Thoracic aorta (tissue), 2 donors: ENCODE measurements around the gene MYO1D. TPM values are rescaled to one million over a fixed set of nuclear protein-coding genes. Genes with fewer than 3 reads are reported as not detected.
A peak's percentile ranks its signal among the peaks of the same experiment; 100 is the strongest.

Experiments
- ATAC-seq: fragments of 150-250 bp; one replicate; pipeline ENCODE4 v1.8.0; 2017; ENCODE audit warnings: low read depth; ENCODE audit not compliant: insufficient number of reproducible peaks, low FRiP score
- DNase-seq: peaks from one replicate; pipeline ENCODE4 v3.0.0-alpha.2; 2020; ENCODE audit warnings: low spot score
- H3K27ac ChIP-seq, 2 donors: fragments of 200-600 bp; sonication (generic); 1 replicate in 1 of 2; 2 replicates in 1 of 2; pipeline ENCODE4 v1.5.1; 2016; ENCODE audit warnings: mild to moderate bottlenecking in 2 of 2, moderate library complexity in 2 of 2
- H3K27me3 ChIP-seq: fragments of 200-600 bp; sonication (generic); replicated peaks from 2 replicates; pipeline ENCODE4 v1.6.0; 2016; ENCODE audit warnings: mild to moderate bottlenecking; ENCODE audit not compliant: insufficient read depth
- H3K36me3 ChIP-seq: fragments of 200-600 bp; sonication (generic); one replicate; pipeline ENCODE4 v1.5.1; 2016
- H3K4me1 ChIP-seq, 2 donors: fragments of 200-600 bp; sonication (generic); 1 replicate in 1 of 2; 2 replicates in 1 of 2; pipeline versions ENCODE4 v1.5.1 to v1.6.0; 2016; ENCODE audit warnings: low read depth in 2 of 2, mild to moderate bottlenecking in 1 of 2; ENCODE audit not compliant: control insufficient read depth in 1 of 2
- H3K4me3 ChIP-seq: fragments of 200-600 bp; sonication (generic); 2 replicates; pipeline ENCODE4 v1.5.1; 2016; ENCODE audit warnings: mild to moderate bottlenecking
- H3K9me3 ChIP-seq: fragments of 200-600 bp; sonication (generic); 2 replicates; pipeline ENCODE4 v1.5.1; 2016
- total RNA-seq, 2 donors: library from RNA; depleted of rRNA; stranded (reverse); fragments of >200 nt; gene quantifications; one replicate each; pipeline versions ENCODE4 v1.1.0 to v1.2.3, GENCODE V29; 2016
- TF ChIP-seq, protein P1 (sequence below): fragments of 200-600 bp; sonication (generic); IDR thresholded peaks from one replicate; pipeline ENCODE4 v1.5.1; 2019; ENCODE audit warnings: antibody characterized with exemption

The MYO1D gene
- total RNA-seq, 2 donors from 2014 or later: 257 to 370 TPM

DNA sequence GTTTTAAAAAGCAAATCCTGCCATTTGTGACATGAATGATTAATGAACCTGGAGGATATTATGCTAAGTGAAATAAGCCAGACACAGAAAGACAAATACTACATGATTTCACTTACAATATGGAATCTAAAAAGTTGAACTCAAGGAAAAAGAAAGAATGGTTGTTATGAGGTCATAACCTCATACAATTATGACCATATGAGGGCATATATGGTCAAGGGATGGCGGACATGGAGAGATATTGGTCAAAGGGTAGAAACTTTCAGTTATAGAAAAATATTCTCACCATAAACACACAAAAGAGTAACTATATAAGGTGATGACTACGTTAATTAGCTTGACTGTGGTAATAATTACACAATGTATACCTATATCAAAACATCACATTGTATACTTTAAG lies 56.5 kb downstream of the MYO1D start:
- no peaks in the 10 kb centered on the region for H3K9me3 ChIP-seq
- H3K4me3 ChIP-seq: no peak overlapping the region
- H3K27ac ChIP-seq: peak overlapping the region; percentile 31 to 87
- ATAC-seq (no peak), DNase-seq (no peak)
- no peaks in the 10 kb centered on the region for H3K36me3 ChIP-seq
- peaks cover 36 to 68% of the 10 kb centered on the region in 2 donors for H3K4me1 ChIP-seq
- TF ChIP-seq, protein P1, sequence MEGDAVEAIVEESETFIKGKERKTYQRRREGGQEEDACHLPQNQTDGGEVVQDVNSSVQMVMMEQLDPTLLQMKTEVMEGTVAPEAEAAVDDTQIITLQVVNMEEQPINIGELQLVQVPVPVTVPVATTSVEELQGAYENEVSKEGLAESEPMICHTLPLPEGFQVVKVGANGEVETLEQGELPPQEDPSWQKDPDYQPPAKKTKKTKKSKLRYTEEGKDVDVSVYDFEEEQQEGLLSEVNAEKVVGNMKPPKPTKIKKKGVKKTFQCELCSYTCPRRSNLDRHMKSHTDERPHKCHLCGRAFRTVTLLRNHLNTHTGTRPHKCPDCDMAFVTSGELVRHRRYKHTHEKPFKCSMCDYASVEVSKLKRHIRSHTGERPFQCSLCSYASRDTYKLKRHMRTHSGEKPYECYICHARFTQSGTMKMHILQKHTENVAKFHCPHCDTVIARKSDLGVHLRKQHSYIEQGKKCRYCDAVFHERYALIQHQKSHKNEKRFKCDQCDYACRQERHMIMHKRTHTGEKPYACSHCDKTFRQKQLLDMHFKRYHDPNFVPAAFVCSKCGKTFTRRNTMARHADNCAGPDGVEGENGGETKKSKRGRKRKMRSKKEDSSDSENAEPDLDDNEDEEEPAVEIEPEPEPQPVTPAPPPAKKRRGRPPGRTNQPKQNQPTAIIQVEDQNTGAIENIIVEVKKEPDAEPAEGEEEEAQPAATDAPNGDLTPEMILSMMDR: no peak
- H3K27me3 ChIP-seq: no peaks in the 10 kb centered on the region

DNA sequence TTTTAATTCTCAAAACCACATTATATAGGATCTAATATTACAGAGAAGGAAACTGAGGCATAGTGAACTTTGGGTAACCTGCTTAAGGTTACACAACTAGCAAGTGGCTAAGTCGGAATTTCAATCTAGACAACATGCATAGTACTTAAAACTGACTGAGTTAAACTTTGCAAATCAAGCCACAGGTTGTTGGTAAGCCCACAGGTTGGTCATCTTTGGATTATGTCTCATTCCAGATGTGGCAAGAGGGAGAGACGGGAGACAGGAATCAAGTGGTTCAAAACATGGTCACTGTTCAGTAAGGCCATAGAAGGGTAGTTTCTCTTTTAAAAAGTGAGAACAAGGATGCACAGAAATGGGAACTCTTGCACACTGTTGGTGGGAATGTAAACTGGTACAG lies 57.1 kb downstream of the MYO1D start:
- Histone ChIP-seq H3K27ac (peak overlapping the region; percentile 74 to 87), H3K4me3 (peak overlapping the region; percentile 51), H3K9me3 (no peaks in the 10 kb centered on the region), H3K36me3 (no peaks in the 10 kb centered on the region), H3K27me3 (no peaks in the 10 kb centered on the region), H3K4me1 (peaks cover 42 to 70% of the 10 kb centered on the region in 2 donors)
- TF ChIP-seq, protein P1: no peak
- ATAC-seq (no peak), DNase-seq (no peak)

DNA sequence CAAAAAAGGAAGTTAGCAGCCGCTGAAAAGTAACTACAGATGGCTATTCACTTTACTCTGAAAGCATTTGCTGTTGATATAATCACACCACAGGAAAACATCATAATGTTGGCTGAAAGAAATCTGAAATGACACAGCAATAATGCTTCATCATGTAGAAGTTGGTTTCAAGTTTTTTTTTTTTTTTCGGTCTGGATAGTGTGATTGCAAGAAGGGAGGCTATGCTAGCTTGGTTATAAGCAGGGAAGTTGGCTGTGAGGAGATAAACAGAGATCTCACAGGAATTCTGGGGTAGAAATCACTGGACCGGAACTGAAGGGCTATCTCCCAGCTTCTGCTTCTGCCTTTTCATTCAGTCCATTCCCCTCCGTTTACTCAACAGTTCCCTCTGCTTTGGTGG lies 57.9 kb downstream of the MYO1D start:
- no peak for ATAC-seq
- peaks cover 43 to 65% of the 10 kb centered on the region in 2 donors for H3K4me1 ChIP-seq
- H3K4me3 ChIP-seq: peak overlapping the region; percentile 51
- H3K27me3 ChIP-seq: no peaks in the 10 kb centered on the region
- no peaks in the 10 kb centered on the region for H3K36me3 ChIP-seq
- TF ChIP-seq, protein P1: no peak
- no peaks in the 10 kb centered on the region for H3K9me3 ChIP-seq
- DNase-seq: no peak
- peak overlapping the region; percentile 74 to 87 for H3K27ac ChIP-seq

- DNase-seq: no peak
- Histone ChIP-seq H3K4me3 (no peak overlapping the region), H3K27ac (peak overlapping the region in 1 of 2 donors; percentile 57), H3K36me3 (no peaks in the 10 kb centered on the region), H3K27me3 (no peaks in the 10 kb centered on the region), H3K9me3 (no peaks in the 10 kb centered on the region), H3K4me1 (peaks cover 38 to 66% of the 10 kb centered on the region in 2 donors)
- TF ChIP-seq, protein P1: no peak
- no peak for ATAC-seq
Measured at GRCh38 chr17:32815460-32815859, 61.5 kb downstream of the MYO1D start.

DNA sequence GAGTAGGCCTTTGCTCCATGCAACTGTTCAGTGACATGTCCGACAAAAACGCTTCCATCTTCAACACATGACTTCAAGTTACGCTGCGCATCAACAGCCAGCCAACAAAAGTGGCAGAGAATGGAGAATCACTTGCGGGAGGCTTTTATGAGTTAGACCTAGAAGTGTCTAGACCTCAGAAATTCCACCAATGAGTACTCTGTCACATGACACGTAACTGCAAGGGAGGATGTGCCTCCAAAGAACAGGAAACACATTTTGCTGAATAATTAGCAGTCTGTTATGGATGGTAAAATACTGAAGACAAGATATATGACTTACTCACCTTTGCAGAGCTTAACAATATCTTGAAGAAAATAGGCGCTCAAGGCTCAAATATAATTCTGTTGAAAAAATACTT lies 62.1 kb downstream of the MYO1D start:
- TF ChIP-seq, protein P1: no peak
- no peaks in the 10 kb centered on the region for H3K9me3 ChIP-seq

More for the DNA sequence above, 62.1 kb downstream of the MYO1D start:
- H3K4me1 ChIP-seq: peaks cover 38 to 60% of the 10 kb centered on the region in 2 donors
- H3K27me3 ChIP-seq: no peaks in the 10 kb centered on the region
- no peak overlapping the region for H3K4me3 ChIP-seq
- H3K27ac ChIP-seq: peak overlapping the region in 1 of 2 donors; percentile 57
- DNase-seq (no peak), ATAC-seq (no peak)
- H3K36me3 ChIP-seq: no peaks in the 10 kb centered on the region
